GM10248 (cell line): ENCODE measurements around the gene SNCB.

Experiments used
- CTCF ChIA-PET: fragments of 300-600 bp; sonication (Branson Sonifier 250); formaldehyde crosslinking; extraction: SDS; loops from one replicate; lab custom pipeline; 2021; ENCODE audit warnings: antibody characterized with exemption; lab: Yijun Ruan, JAX
- POLR2A ChIA-PET: fragments of 350-650 bp; sonication (Branson Sonifier 250); formaldehyde crosslinking; extraction: SDS; loops from one replicate; lab custom pipeline; 2020; ENCODE audit warnings: antibody characterized with exemption; lab: Yijun Ruan, JAX
- DNase-seq: peaks from one replicate; pipeline ENCODE4 v3.0.0; 2012; ENCODE audit errors: extremely low spot score
- TF ChIP-seq, protein P1 (sequence below): IDR thresholded peaks from 2 replicates; pipeline ENCODE4 v1.5.1; 2012; ENCODE audit warnings: mild to moderate bottlenecking, low read depth; ENCODE audit errors: extremely low read depth, missing control alignments, control extremely low read depth

Gene SNCB

DNA sequence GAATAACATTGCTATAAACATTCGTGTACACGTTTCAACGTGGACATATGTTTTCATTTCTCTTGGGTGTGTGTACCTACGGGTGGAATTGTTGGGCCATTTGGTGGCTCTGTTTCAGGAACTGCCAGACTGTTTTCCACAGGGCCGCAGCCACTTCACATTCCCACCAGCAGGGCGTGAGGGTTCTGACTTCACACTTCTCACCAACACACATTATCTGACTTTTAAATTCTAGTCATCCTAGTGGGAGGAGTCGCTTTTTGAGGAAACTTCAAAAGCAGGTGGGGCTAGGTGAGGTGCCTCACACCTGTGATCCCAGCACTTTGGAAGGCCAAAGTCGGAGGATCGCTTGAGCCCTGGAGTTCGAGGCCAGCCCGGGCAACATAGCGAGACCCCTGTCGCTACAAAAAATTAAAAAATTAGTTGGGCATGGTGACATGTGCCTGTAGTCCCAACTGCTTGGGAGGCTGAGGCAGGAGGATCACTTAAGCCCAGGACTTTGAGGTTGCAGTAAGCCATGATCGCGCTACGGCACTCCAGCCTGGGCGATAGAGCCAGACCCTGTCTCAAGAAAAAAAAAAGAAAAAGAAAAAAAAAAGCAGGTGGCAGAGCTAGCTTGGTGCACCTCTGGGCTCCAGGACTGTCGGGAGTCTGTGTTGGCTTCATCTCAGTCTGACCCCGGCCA, 45.5 kb upstream of the SNCB start:
- ChIA-PET POLR2A (no interaction called here), CTCF (interaction anchor here (0.8 to 15.2 kb wide), 3 partner anchors 11 to 20 kb away, joined by 3 to 158 read pairs (median 7); no protein-coding TSS in a partner anchor)
- DNase-seq, result no peak
- TF ChIP-seq, protein P1, sequence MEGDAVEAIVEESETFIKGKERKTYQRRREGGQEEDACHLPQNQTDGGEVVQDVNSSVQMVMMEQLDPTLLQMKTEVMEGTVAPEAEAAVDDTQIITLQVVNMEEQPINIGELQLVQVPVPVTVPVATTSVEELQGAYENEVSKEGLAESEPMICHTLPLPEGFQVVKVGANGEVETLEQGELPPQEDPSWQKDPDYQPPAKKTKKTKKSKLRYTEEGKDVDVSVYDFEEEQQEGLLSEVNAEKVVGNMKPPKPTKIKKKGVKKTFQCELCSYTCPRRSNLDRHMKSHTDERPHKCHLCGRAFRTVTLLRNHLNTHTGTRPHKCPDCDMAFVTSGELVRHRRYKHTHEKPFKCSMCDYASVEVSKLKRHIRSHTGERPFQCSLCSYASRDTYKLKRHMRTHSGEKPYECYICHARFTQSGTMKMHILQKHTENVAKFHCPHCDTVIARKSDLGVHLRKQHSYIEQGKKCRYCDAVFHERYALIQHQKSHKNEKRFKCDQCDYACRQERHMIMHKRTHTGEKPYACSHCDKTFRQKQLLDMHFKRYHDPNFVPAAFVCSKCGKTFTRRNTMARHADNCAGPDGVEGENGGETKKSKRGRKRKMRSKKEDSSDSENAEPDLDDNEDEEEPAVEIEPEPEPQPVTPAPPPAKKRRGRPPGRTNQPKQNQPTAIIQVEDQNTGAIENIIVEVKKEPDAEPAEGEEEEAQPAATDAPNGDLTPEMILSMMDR, result no peak

DNA sequence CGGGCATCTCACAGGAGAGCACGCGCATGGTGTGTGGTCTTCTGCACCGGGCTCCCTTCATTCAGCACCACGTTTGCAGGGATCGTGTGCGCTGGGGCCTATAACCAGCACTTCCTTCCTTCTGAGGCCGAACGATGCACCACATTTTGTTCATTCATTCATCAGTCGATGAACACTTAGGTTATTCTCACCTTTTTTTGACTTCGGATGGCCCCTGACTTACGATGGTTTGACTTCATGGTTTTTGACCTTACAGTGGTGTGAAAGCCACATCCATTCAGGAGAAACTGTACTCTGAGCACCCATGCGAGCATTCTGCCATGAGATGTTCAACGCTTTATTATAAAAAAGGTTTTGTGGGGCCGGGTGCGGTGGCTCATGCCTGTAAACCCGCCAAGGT, 44.5 kb upstream of the SNCB start:
- no peak for DNase-seq
- ChIA-PET POLR2A (no interaction called here), CTCF (interaction anchor here (15.2 kb wide), 1 partner anchor 15 kb away, joined by 158 read pairs; no protein-coding TSS in a partner anchor)
- TF ChIP-seq, protein P1, result no peak

DNA sequence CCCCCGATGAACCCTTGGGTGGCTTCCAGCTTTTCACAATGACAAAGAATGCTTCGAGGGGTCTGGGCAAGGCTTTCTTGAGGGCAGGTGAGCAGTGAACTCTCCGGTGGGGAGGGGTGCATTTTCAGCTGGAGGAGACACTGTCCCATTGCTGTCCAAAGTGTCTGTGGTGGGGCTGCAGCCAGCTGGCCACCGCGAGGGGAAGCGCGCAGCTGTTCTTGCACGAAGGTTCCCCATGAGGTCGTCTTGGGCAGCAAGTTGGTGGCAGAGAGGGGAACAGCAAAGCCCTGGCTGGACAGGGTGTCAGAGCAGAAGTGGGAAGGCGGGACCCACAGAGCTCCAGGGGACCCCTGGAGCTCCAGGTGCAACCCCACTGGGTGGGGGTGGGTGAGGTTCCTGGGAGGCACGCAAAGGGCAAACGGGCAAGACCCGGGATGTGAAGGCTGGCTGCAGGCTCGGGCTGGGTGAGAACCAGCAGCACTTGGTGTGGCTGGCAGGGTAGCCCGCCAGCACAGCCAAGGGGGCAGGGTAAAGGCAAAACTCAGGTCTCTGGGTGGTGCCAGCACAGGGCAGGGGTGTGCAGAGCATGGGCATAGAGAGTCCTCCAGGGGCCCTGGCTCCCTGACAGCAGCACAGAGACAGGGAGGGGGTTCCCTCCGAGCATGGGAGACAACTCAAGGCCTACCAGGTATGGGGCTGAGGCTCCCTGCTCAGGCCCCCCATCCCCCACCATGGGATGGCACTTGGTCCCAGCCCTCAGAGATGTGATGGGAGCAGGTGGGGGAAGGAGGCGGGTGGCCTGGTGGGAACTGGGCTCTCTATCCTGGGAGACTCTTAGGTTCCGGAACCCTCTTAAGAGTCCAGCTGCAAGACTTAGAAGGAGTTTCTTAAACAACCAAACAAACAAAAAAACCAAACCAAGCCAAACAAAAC, 43.6 kb upstream of the SNCB start:
- no peak for DNase-seq
- ChIA-PET CTCF (interaction anchor here (15.2 kb wide), 1 partner anchor 14 kb away, joined by 158 read pairs; no protein-coding TSS in a partner anchor), POLR2A (no interaction called here)
- TF ChIP-seq, protein P1, result no peak

DNA sequence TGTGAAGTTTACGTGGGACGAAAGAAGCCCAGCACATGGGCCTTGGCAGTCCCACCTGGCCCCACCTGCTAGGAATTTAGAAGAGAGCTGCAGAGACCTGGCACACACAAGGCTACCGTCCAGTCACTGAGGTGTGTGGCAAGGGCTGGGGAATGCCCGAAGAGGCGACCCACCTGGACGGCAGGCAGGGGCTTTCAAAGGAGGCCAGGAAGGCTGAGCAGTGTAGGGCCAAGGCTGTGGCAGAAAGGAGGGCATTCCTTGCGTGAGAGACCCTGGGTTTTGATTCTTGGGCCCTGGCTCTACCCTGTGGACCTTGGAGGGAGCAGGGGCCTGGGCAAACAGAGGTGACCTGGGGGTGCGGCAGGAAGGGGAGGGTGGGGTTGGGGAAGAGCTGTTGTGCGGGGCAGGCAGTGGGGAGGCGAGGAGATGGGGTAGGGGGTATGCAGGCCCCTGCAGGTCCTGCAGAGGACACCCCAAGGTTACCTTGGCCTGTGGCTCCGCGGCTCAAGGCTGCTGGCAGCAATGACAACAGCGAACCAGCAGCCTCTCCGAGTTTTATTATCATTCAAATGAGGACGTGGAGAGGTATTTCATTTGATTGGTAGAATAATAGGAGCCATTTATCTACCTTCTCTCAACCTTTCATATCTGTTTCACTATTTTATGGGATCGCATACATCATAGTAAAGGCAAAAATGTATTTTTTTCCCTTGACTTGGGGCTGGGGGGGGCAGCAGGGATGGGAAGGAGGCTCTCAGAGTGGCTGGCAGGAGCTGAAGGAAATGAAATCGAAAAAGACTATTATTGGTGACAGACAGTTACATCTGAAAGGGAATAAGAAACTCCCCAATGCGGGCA, 41.8 kb upstream of the SNCB start:
- ChIA-PET POLR2A (no interaction called here), CTCF (interaction anchor here (15.2 kb wide), 1 partner anchor 12 kb away, joined by 158 read pairs; no protein-coding TSS in a partner anchor)
- DNase-seq, result no peak
- TF ChIP-seq, protein P1, result no peak

DNA sequence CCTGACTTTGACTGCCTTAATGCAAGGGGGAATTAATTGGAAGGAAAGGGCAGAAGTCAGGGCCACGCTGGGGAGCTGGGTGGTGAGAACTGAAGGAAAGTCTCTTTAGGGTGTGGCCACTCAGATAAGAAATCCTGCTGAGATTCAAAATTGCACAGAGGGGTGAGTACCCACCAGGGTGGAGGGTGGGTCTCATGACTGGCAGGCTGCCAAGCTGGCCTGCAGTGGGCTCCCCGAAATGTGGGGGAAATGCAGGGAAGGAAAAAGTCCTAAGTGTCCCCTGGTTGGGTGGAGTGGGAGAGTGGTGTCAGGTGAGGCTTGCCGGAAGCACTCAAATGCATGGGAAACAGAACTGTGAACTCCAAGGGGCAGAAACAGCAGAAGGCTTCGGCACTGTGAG, 41.1 kb upstream of the SNCB start:
- CTCF ChIA-PET, result interaction anchor here (15.2 kb wide), 1 partner anchor 12 kb away, joined by 158 read pairs; no protein-coding TSS in a partner anchor
- TF ChIP-seq, protein P1, result no peak
- POLR2A ChIA-PET, result no interaction called here
- DNase-seq, result no peak
